Esophagus squamous epithelium (tissue), 5 donors: ENCODE measurements around the gene ZMIZ2. TPM values are rescaled to one million over a fixed set of nuclear protein-coding genes. Genes with fewer than 3 reads are reported as not detected.

Experiments
- DNase-seq: peaks from one replicate; lab custom pipeline; 2025; lab: John Stamatoyannopoulos, UW
- H3K27ac ChIP-seq, 4 donors: fragments of 200-600 bp; sonication (generic); one replicate each; pipeline ENCODE4 v1.5.1; 2016 to 2019; ENCODE audit warnings: mild to moderate bottlenecking in 1 of 4
- H3K27me3 ChIP-seq, 4 donors: fragments of 200-600 bp; sonication (generic); 1 replicate in 3 of 4; 2 replicates in 1 of 4; pipeline versions ENCODE4 v1.5.1 to v1.6.0; 2017 to 2021; ENCODE audit warnings: antibody characterized with exemption in 1 of 4
- H3K36me3 ChIP-seq, 3 donors: fragments of 200-600 bp; sonication (generic); one replicate each; pipeline ENCODE4 v1.5.1; 2016 to 2019
- H3K4me1 ChIP-seq, 3 donors: fragments of 200-600 bp; sonication (generic); one replicate each; pipeline ENCODE4 v1.5.1; 2017 to 2019
- H3K4me3 ChIP-seq, 4 donors: fragments of 200-600 bp; sonication (generic); 1 replicate in 3 of 4; 2 replicates in 1 of 4; pipeline ENCODE4 v1.5.1; 2016 to 2019; ENCODE audit warnings: mild to moderate bottlenecking in 2 of 4, moderate library complexity in 1 of 4
- H3K9me3 ChIP-seq, 3 donors: fragments of 200-600 bp; sonication (generic); one replicate each; pipeline ENCODE4 v1.5.1; 2016 to 2019
- CTCF ChIP-seq, 6 experiments: fragments of 450-650 bp in 4 of 6; fragments of 200-600 bp in 2 of 6; sonication (generic) in 2 of 6; IDR thresholded peaks; one replicate each; pipeline ENCODE4 v1.5.1; 2016 to 2019; ENCODE audit warnings: antibody characterized with exemption in 6 of 6, mild to moderate bottlenecking in 4 of 6, moderate library complexity in 4 of 6
- POLR2A ChIP-seq, 4 donors: fragments of 450-650 bp; IDR thresholded peaks; one replicate each; pipeline ENCODE4 v1.6.1; 2017; ENCODE audit warnings: antibody characterized with exemption in 4 of 4, mild to moderate bottlenecking in 4 of 4, moderate library complexity in 3 of 4
- WGBS, 2 donors: methylation state at CpG; one replicate each; pipeline ENCODE4 v1.1.5; 2018; 5-methylcytosine and 5-hydroxymethylcytosine counted together
- intact Hi-C: fragments of 100-400 bp; cut with DNase I; formaldehyde crosslinking; loops from one replicate; pipeline ENCODE4 v1.15.0; 2022
- total RNA-seq, 4 donors: library from RNA; depleted of rRNA; stranded (reverse); fragments of >200 nt; gene quantifications; one replicate each; pipeline ENCODE4 v1.1.0, GENCODE V29; 2016
- donor health status: DM: yes; HTN: yes; CAD: no.

Gene ZMIZ2
- total RNA-seq, 4 donors from 2014 or later: 6.9 to 25.4 (median 18.3) TPM

DNA sequence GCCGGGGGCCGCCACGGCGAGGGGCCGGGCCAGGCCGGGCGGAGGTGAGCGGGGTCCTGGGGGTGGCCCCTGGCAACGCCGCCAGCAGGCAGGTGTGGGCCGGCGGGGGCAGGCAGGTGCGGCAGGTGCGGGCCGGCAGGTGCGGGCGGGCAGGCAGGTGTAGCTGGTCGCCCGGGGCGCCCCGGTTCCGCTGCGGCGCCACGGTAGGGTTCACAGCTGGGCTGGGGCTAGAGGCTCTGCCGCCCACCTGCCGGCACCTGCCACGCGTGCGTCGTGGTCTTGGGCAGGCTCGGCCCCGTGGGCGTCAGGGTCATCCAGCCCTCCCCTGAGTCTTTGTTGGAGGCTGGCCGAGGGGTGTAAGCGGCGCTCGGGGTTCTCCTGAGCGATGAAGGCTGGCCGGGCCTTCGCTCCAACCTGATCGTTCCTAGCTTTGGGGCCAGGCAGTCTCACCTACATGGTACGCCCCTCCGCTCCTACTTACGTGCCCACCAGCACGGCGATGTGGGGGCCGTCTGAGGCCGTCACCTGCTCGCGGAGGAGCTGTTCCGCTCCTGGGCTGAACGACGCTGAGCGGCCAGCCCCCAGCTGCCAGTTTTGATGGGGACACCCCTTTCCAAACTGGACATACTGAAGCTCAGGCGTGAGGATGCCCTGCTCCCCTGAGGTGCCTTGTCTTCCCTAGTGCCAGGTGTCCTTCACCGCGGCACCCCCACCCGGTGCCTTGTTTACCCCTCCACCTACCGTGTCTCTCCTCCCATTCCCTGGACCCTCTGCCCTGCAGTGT, 493 bp downstream of the ZMIZ2 start:
- TF ChIP-seq CTCF (IDR thresholded peaks at IDR 0.05) (no peak), POLR2A (IDR thresholded peaks at IDR 0.05) (no peak)
- H3K9me3 ChIP-seq: no peaks in the 10 kb centered on the region
- H3K27ac ChIP-seq: peak overlapping the region; percentile 78 to 100 (median 98)
- DNase-seq: no peak
- H3K36me3 ChIP-seq: peaks cover 0 to 23% (median 0%) of the 10 kb centered on the region in 3 donors
- H3K27me3 ChIP-seq: no peaks in the 10 kb centered on the region
- peaks cover 14 to 57% (median 25%) of the 10 kb centered on the region in 3 donors for H3K4me1 ChIP-seq
- H3K4me3 ChIP-seq: peak overlapping the region; percentile 74 to 99 (median 76)
- WGBS, 2 donors: 0 to 6% methylated on average over 5 to 8 of the region's 60 CpGs
- intact Hi-C loops: no loop called here

- H3K4me1 ChIP-seq: peaks cover 21 to 62% (median 32%) of the 10 kb centered on the region in 3 donors
- H3K4me3 ChIP-seq: peak overlapping the region in 3 of 4 donors; percentile 75 to 99 (median 78)
- H3K9me3 ChIP-seq: no peaks in the 10 kb centered on the region
- DNase-seq: no peak
- TF ChIP-seq CTCF (IDR thresholded peaks at IDR 0.05): no peak
- no peak for TF ChIP-seq POLR2A (IDR thresholded peaks at IDR 0.05)
- H3K27ac ChIP-seq: peak overlapping the region in 3 of 4 donors; percentile 78 to 100 (median 99)
- peaks cover 0 to 23% (median 0%) of the 10 kb centered on the region in 3 donors for H3K36me3 ChIP-seq
- WGBS, 2 donors: 55 to 96% methylated on average over 2 of the region's 2 CpGs
- H3K27me3 ChIP-seq: no peaks in the 10 kb centered on the region
- intact Hi-C loops: loop anchor here (10.0 kb wide), 1 partner anchor 155 kb away; no protein-coding TSS in a partner anchor
Measured at GRCh38 chr7:44749992-44750391, 1.3 kb downstream of the ZMIZ2 start.

- intact Hi-C loops: loop anchor here (10.0 kb wide), 1 partner anchor 156 kb away; no protein-coding TSS in a partner anchor
Measured at GRCh38 chr7:44750424-44750823, 1.8 kb downstream of the ZMIZ2 start.

DNA sequence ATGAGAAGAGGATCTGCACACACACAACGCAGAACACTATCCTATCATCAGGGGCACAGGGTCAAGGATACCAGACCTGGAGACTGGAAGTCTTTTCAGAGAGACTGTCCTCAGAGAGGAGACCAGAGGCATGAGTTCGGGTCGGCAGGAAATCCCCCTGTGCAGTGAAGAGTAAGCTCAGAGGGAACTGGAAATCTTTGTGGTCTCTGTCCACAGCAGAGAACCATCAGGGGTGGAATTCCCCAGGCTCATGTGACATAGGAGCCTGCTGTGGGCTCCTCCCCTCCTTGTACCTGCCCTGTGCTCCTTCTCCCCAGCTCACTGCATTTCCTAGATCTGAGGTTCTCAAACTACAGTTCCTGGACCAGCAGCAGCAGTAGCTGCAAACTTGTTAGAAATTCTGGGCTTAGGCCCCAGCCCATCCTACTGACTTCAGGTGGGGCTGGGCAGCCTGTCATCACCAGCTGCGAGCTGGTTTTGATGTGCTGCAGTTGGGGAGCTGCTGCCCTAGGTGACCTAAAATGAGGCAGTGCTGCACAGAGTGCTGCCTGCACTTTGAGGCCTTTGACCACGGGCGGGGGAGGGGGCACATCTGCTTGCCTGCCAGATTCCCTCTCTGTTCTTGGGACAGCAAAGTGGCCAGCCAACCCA, 2.4 kb downstream of the ZMIZ2 start:
- Histone ChIP-seq H3K36me3 (peaks cover 0 to 23% (median 0%) of the 10 kb centered on the region in 3 donors), H3K4me1 (peaks cover 31 to 72% (median 42%) of the 10 kb centered on the region in 3 donors), H3K9me3 (no peaks in the 10 kb centered on the region), H3K4me3 (no peak overlapping the region), H3K27ac (peak overlapping the region in 1 of 4 donors; percentile 6), H3K27me3 (no peaks in the 10 kb centered on the region)
- intact Hi-C loops: loop anchor here (10.0 kb wide), 1 partner anchor 156 kb away; no protein-coding TSS in a partner anchor
- no peak for DNase-seq
- 60 to 62% methylated on average over 2 to 5 of the region's 6 CpGs for WGBS, 2 donors
- TF ChIP-seq CTCF (IDR thresholded peaks at IDR 0.05) (no peak), POLR2A (IDR thresholded peaks at IDR 0.05) (no peak)

More at GRCh38 chr7:44750424-44750823, 1.8 kb downstream of the ZMIZ2 start:
- Histone ChIP-seq H3K27ac (peak overlapping the region in 2 of 4 donors; percentile 6 to 99), H3K27me3 (no peaks in the 10 kb centered on the region), H3K36me3 (peaks cover 0 to 23% (median 0%) of the 10 kb centered on the region in 3 donors), H3K9me3 (no peaks in the 10 kb centered on the region), H3K4me1 (peaks cover 25 to 66% (median 36%) of the 10 kb centered on the region in 3 donors), H3K4me3 (peak overlapping the region in 1 of 4 donors; percentile 99)
- DNase-seq: no peak
- 63 to 94% methylated on average over 2 of the region's 3 CpGs for WGBS, 2 donors
- TF ChIP-seq CTCF (IDR thresholded peaks at IDR 0.05) (no peak), POLR2A (IDR thresholded peaks at IDR 0.05) (no peak)
